Mesothelial cell of epicardium (in vitro differentiated cells): ENCODE measurements around the gene ABCB1. TPM values are rescaled to one million over a fixed set of nuclear protein-coding genes. Genes with fewer than 3 reads are reported as not detected.

Experiments
- DNase-seq, 2 experiments: peaks; one replicate each; pipeline ENCODE4 v3.0.0; 2021; ENCODE audit warnings: low spot score in 2 of 2; ENCODE audit not compliant: unreplicated experiment in 2 of 2
- H3K27ac Mint-ChIP-seq: 2 replicates; pipeline ENCODE4 v1.8.0; 2021; ENCODE audit warnings: mixed read lengths
- H3K27me3 Mint-ChIP-seq: 2 replicates; pipeline ENCODE4 v1.8.0; 2021; ENCODE audit warnings: low read depth, mixed read lengths
- H3K36me3 Mint-ChIP-seq: 2 replicates; pipeline ENCODE4 v1.8.0; 2021; ENCODE audit warnings: mixed read lengths
- H3K4me1 Mint-ChIP-seq: 2 replicates; pipeline ENCODE4 v1.8.0; 2021; ENCODE audit warnings: mixed read lengths
- H3K4me3 Mint-ChIP-seq: 2 replicates; pipeline ENCODE4 v1.8.0; 2021; ENCODE audit warnings: mild to moderate bottlenecking, moderate library complexity, mixed read lengths
- H3K9me3 Mint-ChIP-seq: 2 replicates; pipeline ENCODE4 v1.8.0; 2021; ENCODE audit warnings: mixed read lengths
- CTCF ChIP-seq: fragments of 200-600 bp; sonication (generic); IDR thresholded peaks from one replicate; pipeline ENCODE4 v1.5.0; 2021; ENCODE audit warnings: antibody characterized with exemption; ENCODE audit not compliant: unreplicated experiment
- total RNA-seq: library from RNA; stranded (reverse); gene quantifications from 3 replicates; pipeline ENCODE4 v1.2.1, GENCODE V29; 2021

ABCB1 gene
- total RNA-seq, 1 donor from 2014 or later, result 1.5 TPM

DNA sequence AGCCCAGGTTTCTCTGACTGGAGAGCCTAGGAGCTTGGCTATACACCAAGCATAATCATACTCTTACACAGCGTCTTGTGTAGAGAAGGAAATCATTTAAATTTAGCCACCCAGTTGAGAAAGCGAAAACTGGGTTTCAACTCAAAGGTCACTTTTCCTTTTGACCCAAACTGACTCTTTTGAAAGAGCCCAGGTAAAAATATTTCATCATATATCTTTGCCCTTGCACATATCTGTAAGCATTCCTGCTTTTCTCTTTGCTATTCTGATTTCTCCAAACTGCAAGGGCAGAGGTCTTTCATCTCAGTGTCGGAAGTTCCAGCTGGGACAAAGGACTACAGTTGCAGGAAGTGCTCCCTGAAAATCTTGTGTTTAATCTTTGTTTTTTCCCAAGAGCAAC lies 103.2 kb downstream of the ABCB1 start:
- no peak for TF ChIP-seq CTCF
- H3K27ac Mint-ChIP-seq, result no peak overlapping the region
- H3K36me3 Mint-ChIP-seq, result no peaks in the 10 kb centered on the region
- no peaks in the 10 kb centered on the region for H3K27me3 Mint-ChIP-seq
- DNase-seq, result no peak
- H3K4me3 Mint-ChIP-seq, result no peak overlapping the region
- H3K9me3 Mint-ChIP-seq, result no peaks in the 10 kb centered on the region
- H3K4me1 Mint-ChIP-seq, result no peaks in the 10 kb centered on the region

DNA sequence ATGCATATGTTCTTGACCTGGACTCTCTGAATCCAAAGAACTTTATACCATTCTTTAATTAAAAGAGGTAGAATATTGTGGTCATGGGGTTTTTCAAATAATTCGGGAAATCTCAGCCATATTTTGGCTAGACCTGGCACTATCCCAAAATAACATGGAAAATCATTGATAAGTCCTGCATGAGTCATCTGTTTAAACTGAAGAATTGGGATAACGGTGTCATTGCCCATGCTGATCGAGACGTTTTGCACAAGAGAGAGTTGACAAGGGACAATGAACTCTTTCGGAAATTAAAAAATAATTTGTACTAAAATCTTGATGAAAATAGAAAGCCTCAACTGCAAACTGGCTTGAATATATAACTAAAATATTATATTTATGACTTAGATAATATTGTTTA lies 105.3 kb downstream of the ABCB1 start:
- no peak for TF ChIP-seq CTCF
- H3K27me3 Mint-ChIP-seq, result no peaks in the 10 kb centered on the region

DNA sequence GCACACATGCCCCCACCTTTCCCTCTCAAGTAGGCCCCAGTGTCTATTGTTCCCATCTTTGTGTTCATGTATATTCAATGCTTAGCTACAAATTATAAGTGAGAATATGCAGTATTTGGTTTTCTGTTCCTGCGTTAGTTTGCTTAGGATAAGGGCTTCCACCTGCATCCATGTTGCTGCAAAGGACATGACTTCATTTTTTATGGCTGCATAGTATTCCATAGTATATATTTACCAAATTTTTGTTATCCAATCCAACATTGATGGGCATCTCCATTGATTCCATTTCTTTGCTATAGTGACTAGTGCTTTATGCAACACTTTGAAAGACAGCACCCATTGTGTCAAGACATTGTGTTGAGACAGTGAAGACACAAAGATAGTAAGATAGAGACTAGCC lies 106.2 kb downstream of the ABCB1 start:
- Mint-ChIP-seq H3K4me3 (no peak overlapping the region), H3K36me3 (no peaks in the 10 kb centered on the region), H3K4me1 (no peaks in the 10 kb centered on the region), H3K27me3 (no peaks in the 10 kb centered on the region), H3K27ac (no peak overlapping the region), H3K9me3 (peaks cover 8% of the 10 kb centered on the region)
- no peak for DNase-seq
- TF ChIP-seq CTCF, result no peak

More for the DNA sequence above, 105.3 kb downstream of the ABCB1 start:
- DNase-seq, result no peak
- no peak overlapping the region for H3K27ac Mint-ChIP-seq
- H3K9me3 Mint-ChIP-seq, result peaks cover 6% of the 10 kb centered on the region
- no peak overlapping the region for H3K4me3 Mint-ChIP-seq
- H3K4me1 Mint-ChIP-seq, result no peaks in the 10 kb centered on the region
- H3K36me3 Mint-ChIP-seq, result no peaks in the 10 kb centered on the region

GRCh38 chr7:87483131-87483530 lies 117.6 kb downstream of the ABCB1 start:
- Mint-ChIP-seq H3K4me1 (no peaks in the 10 kb centered on the region), H3K4me3 (no peak overlapping the region), H3K27ac (no peak overlapping the region)

GRCh38 chr7:87482115-87482514 lies 118.6 kb downstream of the ABCB1 start:
- Mint-ChIP-seq H3K27ac (no peak overlapping the region), H3K36me3 (no peaks in the 10 kb centered on the region), H3K9me3 (no peaks in the 10 kb centered on the region), H3K4me3 (no peak overlapping the region), H3K27me3 (no peaks in the 10 kb centered on the region), H3K4me1 (no peaks in the 10 kb centered on the region)
- no peak for TF ChIP-seq CTCF
- no peak for DNase-seq

More at GRCh38 chr7:87483131-87483530, 117.6 kb downstream of the ABCB1 start:
- Mint-ChIP-seq H3K27me3 (no peaks in the 10 kb centered on the region), H3K36me3 (no peaks in the 10 kb centered on the region), H3K9me3 (no peaks in the 10 kb centered on the region)
- TF ChIP-seq CTCF, result no peak
- no peak for DNase-seq

GRCh38 chr7:87480386-87480785 lies 120.3 kb downstream of the ABCB1 start:
- no peak overlapping the region for H3K27ac Mint-ChIP-seq
- H3K9me3 Mint-ChIP-seq, result no peaks in the 10 kb centered on the region
- no peak for DNase-seq
- TF ChIP-seq CTCF, result no peak
- peaks cover 7% of the 10 kb centered on the region for H3K27me3 Mint-ChIP-seq
- no peaks in the 10 kb centered on the region for H3K36me3 Mint-ChIP-seq
- no peak overlapping the region for H3K4me3 Mint-ChIP-seq
- H3K4me1 Mint-ChIP-seq, result no peaks in the 10 kb centered on the region
